Gastrocnemius medialis (tissue), 4 donors: ENCODE measurements around the gene LRRC61.

ENCODE experiments used
- CTCF ChIP-seq, 5 experiments: fragments of 450-650 bp in 3 of 5; fragments of 200-600 bp in 2 of 5; sonication (generic) in 2 of 5; IDR thresholded peaks in 4 of 5; conservative IDR thresholded peaks in 1 of 5; 1 replicate in 4 of 5; 2 replicates in 1 of 5; pipeline ENCODE4 v1.5.1; 2016 to 2019; ENCODE audit warnings: antibody characterized with exemption in 5 of 5, mild to moderate bottlenecking in 3 of 5, moderate library complexity in 3 of 5
- POLR2A ChIP-seq, 2 donors: fragments of 450-650 bp; IDR thresholded peaks; one replicate each; pipeline ENCODE4 v1.6.1; 2017; ENCODE audit warnings: antibody characterized with exemption in 2 of 2, mild to moderate bottlenecking in 2 of 2, moderate library complexity in 2 of 2

- TF ChIP-seq POLR2A (IDR thresholded peaks at IDR 0.05): no peak
- TF ChIP-seq CTCF (IDR thresholded peaks at IDR 0.05 in 4 of 5, conservative IDR thresholded peaks at IDR 0.05 in 1 of 5): no peak
Observed at GRCh38 chr7:150340875-150341262, 17.7 kb downstream of the LRRC61 start.
